Measurements from ENCODE around the gene BSPRY.
A peak's percentile ranks its signal among the peaks of the same experiment; 100 is the strongest.
"Not testable (repeated sequence)": the region's sequence is repeated elsewhere in the genome, so short reads cannot be mapped to it uniquely, and the experiment has no call there.

BSPRY gene

DNA sequence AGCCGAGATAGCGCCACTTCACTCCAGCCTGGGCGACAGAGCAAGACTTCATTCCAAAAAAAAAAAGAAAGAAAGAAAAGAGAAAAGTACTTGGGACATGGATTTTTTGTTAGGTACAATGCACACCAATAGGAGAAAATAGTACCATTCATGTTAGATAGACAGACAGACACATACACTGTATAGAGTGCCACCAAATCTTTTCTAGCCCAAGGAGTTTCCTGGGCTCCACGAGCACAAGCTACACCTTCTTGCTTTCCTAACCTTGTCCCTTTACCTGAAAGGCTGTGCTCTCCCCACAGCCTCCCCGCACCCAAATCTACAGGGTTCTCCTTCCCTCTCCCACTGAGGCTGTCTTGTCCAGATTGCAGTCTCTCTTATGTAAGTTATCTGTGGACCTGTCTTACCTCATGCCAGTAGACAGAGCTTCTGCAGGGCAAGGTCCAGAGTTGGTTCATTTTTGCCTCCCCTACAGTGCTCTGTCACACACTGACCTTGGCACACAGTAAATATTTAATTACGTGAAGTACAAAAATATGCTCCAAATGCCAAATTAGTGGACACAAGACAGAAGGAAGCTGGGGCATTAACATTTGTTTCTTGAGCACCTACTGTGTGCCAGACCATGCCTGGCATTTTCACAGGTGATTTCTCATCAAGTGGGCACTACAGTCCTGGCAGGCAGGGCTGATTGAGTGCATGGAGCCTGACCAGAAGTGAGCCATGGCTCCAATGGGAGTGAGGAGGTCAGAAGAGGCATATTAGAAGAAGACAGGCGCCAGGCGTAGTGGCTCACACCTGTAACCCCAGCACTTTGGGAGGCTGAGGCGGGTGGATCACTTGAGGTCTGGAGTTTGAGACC lies 45.9 kb downstream of the BSPRY start:
- no peak for DNase-seq (ENCODE audit: low read depth, low spot score)

DNA sequence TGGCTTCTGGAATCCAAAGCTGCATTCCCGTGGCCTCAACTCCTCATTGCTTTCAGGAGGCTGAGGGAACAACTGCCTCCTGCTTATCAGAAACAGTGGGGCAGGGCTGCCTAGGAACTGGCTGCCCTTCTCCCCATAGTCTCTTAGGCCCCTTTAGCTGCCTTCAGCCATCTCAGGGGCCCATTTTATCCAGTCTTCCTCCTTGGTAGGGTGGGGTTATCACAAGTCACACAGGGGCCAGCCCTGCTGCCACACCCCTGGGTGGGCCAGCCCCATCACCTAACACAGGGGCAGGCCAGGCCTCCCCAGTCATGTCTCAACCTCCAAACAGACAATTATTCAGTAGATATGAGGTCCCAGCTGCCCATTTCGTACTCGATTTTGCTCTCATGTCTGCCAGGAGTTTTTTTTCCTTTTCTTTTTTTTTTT lies 47.9 kb downstream of the BSPRY start:
- DNase-seq (ENCODE audit: low read depth, low spot score) = no peak

DNA sequence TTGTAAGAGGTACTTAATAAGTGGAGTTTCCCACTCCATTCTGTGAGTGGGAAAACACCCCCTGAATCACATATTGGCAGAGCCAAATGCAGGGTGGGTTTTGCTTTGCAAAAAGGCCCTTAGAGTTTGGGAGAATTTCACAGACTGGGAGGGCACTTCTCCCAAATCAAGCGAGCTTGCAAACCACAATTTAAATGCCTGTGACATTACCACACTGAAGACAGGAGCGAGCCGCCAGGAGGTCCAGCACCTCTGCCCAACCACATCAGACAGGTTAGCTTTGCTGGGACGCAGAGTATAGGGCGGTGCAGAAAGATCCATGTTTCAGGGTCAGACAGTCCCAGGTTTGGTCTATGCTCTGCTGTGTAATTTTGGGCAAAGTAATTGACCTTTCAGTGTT lies 49.5 kb downstream of the BSPRY start:
- DNase-seq (ENCODE audit: low read depth, low spot score) = no peak

- no peak for DNase-seq (ENCODE audit: low read depth, low spot score)
Observed at GRCh38 chr9:113399646-113400200, 50.4 kb downstream of the BSPRY start.

GRCh38 chr9:113401027-113401792 lies 51.9 kb downstream of the BSPRY start, which contains the start of gene ALAD:
TSS of gene ALAD (minus strand) at chr9:113401284. CDS start at chr9:113393559, 7,725 bp downstream.
- DNase-seq (ENCODE audit: low read depth, low spot score) = peak; percentile 99

- no peak for DNase-seq (ENCODE audit: low read depth, low spot score)
Observed at GRCh38 chr9:113403646-113404045, 54.3 kb downstream of the BSPRY start.

- not testable (repeated sequence) for DNase-seq (ENCODE audit: low read depth, low spot score)
Observed at GRCh38 chr9:113406353-113406752, 57.0 kb downstream of the BSPRY start.

DNA sequence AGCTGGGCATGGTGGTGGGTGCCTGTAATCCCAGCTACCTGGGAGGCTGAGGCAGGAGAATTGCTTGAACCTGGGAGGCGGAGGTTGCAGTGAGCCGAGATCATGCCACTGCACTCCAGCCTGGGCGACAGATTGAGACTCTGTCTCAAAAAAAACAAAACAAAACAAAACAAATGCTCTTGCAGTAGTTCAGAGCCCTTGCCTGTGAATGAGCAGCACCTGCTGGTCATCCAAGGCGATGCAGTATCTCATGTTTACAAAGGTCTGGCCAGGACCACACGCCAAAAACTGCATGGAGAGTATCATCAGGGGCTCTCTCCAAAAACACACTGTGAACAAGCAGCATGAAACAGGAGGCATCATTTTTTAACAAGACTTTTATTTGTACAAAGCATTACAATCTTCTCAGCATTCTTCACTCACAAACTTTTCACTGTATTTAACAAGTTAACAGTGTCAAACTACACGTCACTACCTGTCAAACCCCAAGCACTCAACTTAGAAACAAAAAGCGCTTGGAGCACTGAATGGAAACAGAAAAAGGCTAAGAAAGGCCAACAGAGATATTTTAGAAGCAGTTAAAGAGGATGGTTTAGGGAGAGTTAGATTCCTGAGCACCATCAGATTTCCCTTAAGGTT lies 57.7 kb downstream of the BSPRY start:
- DNase-seq (ENCODE audit: low read depth, low spot score) = not testable (repeated sequence)

DNA sequence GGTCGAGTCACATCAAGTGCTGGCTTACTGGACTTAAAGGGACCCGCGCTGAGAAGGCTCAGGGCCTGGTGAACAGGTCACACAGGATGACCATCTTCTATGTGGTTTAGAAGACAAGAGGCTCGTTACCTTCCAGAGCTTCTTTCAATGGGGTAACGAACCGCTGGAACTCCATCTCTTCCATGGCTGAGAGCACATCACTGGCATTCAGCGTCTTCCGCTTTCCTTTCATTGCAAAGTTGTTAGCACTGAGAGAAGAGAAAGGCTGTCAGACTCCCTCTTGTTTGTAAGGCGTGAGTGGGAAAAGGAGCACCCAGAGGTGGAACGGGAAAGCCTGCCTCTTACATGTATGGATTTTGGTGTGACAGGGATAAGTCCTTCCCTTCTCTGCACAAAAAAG lies 60.1 kb downstream of the BSPRY start:
- DNase-seq (ENCODE audit: low read depth, low spot score) = no peak

GRCh38 chr9:113409883-113410206 lies 60.5 kb downstream of the BSPRY start:
- DNase-seq (ENCODE audit: low read depth, low spot score) = no peak

DNA sequence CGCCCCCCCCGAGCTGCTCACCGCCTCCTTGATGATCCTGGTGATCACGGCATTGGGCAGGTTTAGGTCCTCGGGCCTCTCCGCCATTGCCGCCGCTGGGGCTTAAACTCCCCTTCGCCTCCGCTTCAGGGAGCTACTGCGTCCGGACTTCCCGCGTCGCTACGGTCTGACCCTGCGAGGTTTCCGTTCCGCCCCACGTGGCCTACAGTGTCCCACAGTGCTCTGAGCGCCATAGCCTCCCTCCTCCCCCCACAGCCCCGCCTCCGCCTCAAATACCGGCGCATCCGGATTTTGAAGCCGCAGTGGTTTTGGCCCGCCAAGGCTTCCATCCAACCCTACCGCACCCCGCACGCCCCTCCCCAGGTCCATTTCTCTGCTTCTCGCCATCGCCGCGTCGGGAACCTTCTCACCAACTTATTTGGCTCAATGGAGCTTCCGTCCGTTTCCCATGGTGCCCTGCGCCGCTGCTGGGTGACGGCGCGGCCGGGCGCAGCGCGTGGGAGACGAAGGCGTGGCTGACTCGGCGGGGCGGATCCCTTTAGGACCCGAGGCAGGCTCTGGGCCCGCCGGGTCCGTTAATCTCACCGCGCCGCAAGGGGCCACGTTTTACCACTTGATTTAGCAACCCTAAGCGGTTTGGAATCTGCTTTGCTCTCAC lies 61.0 kb downstream of the BSPRY start, which contains the start of the genes C9orf43 and POLE3:
TSS of gene C9orf43 (plus strand) at position 541 of the 658 bp plus-strand sequence. CDS start 2,747 bp downstream, outside the sequence.
TSS of gene POLE3 (minus strand) at position 469 of the 658 bp plus-strand sequence. CDS start at position 87, 382 bp downstream.
- peak; percentile 88 for DNase-seq (ENCODE audit: low read depth, low spot score)

GRCh38 chr9:113416149-113416721 lies 66.9 kb downstream of the BSPRY start:
- DNase-seq (ENCODE audit: low read depth, low spot score) = no peak

GRCh38 chr9:113417370-113417769 lies 68.0 kb downstream of the BSPRY start:
- no peak for DNase-seq (ENCODE audit: low read depth, low spot score)
